Stimulated activated CD8-positive, alpha-beta memory T cell treated with anti-CD3 and anti-CD28 coated beads, Interleukin-4, amount 100 ng/mL, for 1 hour (primary cell): Measurements from ENCODE around the gene CTTNBP2NL.
"Not testable (repeated sequence)": the region's sequence is repeated elsewhere in the genome, so short reads cannot be mapped to it uniquely, and the experiment has no call there.

Source experiments
- DNase-seq, 2 donors: peaks; one replicate each; pipeline ENCODE4 v3.0.0-alpha.2; 2020; ENCODE audit warnings: low read depth in 2 of 2, low spot score in 1 of 2

The CTTNBP2NL gene

DNA sequence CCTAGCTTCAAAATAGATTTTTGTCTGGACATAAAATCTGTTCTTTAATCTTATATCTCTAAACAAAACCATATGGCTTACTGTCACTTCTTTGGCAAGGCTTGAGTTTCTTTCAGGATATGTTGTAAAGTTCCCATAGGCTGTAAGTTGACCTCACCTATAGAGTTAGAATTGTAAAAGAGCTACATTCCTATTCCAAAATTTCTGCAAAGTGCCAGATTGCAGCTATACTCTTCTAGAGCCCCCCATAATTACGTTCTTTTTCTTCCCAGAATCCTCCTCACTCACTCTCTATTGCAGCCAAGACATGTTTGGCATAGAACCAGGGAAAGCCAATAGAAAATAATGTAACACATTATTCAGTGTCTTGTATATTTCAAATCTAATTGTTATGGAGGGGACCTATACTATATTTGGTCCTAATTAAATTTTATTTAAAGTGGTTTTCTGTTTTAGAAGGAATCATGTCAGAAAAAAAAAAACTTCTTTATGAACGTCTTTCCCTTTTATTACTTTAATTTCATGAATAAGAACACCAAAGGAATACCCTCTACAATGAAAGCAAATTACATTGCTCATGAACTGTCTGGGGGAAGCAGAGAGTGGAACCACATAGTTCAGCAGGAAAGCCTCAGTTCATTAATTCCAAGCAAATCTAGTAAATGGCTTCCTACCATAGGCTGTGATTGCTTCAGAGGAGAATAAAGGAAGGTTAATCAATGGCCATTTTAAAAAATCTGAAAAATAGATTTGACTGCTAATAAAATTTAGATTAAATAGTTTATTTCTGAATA is 22.3 kb downstream of the CTTNBP2NL start:
- DNase-seq = no peak

DNA sequence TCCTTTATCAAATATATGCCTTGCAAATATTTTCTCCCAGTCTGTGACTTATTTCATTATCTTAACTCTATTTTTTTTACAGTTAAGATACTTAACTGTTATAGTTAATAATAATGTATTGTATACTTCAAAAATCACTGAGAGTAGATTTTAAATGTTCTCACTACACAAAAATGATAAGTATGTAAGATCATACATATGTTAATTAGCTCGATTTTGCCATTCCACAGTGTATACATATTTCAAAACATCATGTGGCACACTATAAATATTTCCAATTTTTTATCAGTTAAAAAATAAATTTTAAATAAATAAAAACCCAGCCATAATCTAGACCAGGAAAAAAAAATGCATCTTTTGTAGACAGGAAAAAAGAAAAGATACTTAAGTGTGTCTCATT is 27.2 kb downstream of the CTTNBP2NL start:
- no peak for DNase-seq

DNA sequence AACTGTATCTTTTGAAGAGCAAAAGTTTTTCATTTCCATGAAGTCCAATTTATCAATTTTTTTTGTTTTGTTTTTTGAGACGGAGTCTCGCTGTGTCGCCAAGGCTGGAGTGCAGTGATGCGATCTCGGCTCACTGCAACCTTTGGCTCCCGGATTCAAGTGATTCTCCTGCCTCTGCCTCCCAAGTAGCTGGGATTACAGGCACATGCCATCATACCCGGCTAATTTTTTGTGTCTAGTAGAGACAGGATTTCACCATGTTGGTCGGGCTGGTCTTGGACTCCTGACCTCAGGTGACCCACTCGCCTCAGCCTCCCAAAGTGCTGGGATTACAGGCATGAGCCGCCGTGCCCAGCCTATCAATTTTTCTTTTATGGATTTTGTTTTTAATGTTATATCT is 27.7 kb downstream of the CTTNBP2NL start:
- DNase-seq = not testable (repeated sequence)

GRCh38 chr1:112429749-112430148 is 33.7 kb downstream of the CTTNBP2NL start:
- no peak for DNase-seq

GRCh38 chr1:112431038-112431437 is 35.0 kb downstream of the CTTNBP2NL start:
- no peak for DNase-seq

GRCh38 chr1:112435448-112435847 is 39.4 kb downstream of the CTTNBP2NL start:
- no peak for DNase-seq

- DNase-seq = no peak
Measured at GRCh38 chr1:112436384-112437156, 40.6 kb downstream of the CTTNBP2NL start.

DNA sequence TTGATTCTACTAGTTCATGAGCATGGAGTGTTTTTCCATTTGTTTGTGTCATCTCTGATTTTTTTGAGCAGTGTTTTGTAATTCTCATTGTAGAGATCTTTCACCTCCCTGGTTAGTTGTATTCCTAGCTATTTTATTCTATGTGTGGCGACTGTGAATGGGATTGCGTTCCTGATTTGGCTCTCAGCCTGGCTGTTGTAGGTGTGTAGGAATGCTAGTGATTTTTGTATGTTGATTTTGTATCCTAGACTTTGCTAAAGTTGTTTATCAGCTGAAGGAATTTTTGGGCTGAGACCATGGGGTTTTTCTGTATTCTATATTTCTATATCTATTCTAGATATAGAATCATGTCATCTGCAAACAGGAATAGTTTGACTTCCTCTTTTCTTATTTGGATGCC is 42.1 kb downstream of the CTTNBP2NL start:
- DNase-seq = not testable (repeated sequence)

- DNase-seq = no peak
Measured at GRCh38 chr1:112439592-112439991, 43.6 kb downstream of the CTTNBP2NL start.

DNA sequence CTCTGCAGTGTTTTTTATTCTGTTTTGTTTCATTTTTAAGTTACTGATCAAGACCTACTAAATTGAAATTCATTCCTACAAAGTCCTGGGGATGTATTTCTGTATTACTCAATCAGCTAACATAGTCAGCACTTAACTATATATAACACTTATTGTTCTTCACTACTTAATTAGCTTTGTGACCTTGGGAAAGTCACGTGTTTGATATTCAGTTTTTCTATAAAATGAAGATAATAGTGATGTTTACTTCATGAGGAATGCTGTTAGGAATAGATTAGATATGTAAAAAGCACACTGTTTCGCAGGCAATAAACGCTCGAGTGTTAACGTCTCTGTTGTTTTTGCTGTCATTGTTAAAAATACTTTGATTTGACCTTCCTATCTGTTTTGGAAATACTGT is 44.6 kb downstream of the CTTNBP2NL start:
- DNase-seq = no peak

DNA sequence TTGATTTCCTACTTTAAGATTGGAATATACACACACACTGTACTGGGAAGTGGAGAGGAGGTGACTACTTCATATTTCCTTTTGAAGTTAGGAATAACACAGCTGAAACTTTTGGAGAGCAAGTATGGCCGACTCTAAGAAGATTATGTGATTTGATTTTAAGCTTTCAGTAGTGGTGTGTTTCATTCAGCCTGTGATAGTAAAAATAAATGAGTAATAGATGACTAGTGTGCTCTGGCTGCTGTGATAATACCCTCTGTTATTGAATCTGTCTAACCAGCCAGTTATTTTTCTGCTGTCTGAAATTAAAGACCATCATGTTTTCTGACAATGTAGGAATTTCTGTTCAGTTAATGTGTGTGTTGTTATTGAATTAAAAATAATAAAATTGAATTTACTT is 48.3 kb downstream of the CTTNBP2NL start:
- DNase-seq = no peak

DNA sequence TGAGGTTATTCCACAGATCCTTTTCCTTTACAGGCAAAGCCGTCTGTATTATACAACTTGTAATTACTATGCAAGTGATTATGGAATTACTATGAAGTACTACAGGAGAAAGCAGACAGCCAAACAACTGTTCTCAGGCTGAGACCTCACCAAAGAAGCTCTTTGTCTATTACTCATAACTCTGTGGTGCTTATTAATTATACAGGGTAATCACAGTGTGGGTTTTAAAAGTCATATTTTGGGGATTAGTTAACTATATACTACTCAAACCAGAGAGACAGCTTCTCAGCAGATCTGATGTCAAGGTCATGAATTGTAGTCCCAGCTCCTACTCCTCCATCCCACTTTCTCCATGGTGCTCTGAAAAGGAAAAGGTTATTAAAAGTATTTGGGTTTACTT is 49.6 kb downstream of the CTTNBP2NL start:
- no peak for DNase-seq

- DNase-seq = no peak
Measured at GRCh38 chr1:112446411-112446810, 50.4 kb downstream of the CTTNBP2NL start.

- DNase-seq = no peak
Measured at GRCh38 chr1:112448904-112449629, 53.1 kb downstream of the CTTNBP2NL start.

- no peak for DNase-seq
Measured at GRCh38 chr1:112449630-112449983, 53.6 kb downstream of the CTTNBP2NL start.

DNA sequence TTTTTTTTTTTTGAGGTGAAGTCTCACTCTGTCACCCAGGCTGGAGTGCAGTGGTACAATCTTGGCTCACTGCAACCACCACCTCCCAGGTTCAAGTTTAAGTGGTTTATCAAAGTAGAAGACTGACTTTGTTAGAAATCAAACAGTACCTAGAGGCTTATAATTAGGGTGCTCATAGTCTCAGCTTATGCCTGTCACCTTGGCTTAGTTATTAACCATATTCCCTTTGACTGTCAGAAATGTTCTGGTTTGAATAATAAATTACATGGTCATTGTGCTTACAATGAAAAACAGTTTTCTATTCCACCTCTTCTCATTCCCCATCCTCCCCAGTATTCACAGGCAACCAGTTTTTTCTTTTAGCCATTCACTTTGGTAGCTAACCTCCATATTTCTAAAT is 54.8 kb downstream of the CTTNBP2NL start:
- DNase-seq = no peak

GRCh38 chr1:112451301-112451700 is 55.3 kb downstream of the CTTNBP2NL start:
- not testable (repeated sequence) for DNase-seq

GRCh38 chr1:112453876-112454275 is 57.9 kb downstream of the CTTNBP2NL start:
- DNase-seq = no peak

GRCh38 chr1:112454316-112454715 is 58.3 kb downstream of the CTTNBP2NL start:
- no peak for DNase-seq

GRCh38 chr1:112457241-112457640 is 61.2 kb downstream of the CTTNBP2NL start:
- DNase-seq = no peak

DNA sequence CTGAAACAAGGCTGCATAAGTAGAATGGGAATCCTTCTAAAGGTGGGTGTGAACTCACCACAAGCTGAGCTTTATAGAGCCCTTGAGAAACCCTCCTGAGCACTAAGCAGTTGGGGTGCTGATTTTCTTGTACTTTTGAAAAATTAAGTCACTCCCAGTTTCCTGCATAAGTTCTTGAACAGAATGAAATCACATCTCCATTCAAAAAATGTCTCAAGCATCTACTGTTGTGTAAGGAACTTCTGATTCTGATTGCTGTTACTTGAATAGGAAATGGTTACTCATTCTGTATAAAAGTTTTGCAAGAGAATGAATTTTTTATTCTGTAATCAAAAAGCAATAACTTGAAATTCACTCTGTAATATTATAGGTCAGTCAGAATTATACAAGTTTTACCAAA is 61.9 kb downstream of the CTTNBP2NL start:
- DNase-seq = no peak

DNA sequence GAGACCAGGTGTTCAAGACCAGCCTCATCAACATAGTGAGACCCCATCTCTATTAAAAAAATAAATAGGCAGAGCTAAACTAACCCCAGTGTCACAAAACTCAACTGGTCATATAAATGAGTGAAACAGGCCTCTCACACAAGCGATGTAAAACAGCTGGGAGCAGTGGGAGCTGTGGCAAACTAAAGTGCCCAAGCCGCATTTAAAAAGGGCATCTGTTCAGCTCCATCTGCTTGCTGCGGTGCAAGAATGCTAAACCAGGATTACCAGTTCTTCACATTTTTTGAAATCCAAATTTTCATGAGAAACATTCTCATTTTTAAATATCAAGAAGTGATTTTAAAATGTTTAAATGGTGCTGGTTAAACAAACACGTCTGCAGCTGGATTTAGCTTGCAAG is 62.7 kb downstream of the CTTNBP2NL start:
- DNase-seq = no peak
